Tibial artery (tissue), 4 donors: Measurements from ENCODE around the gene SLC39A11.

Experiments used
- DNase-seq, 2 donors: peaks; one replicate each; pipeline ENCODE4 v3.0.0-alpha.2; 2019
- H3K27ac ChIP-seq, 2 donors: fragments of 200-600 bp; sonication (generic) in 1 of 2; 1 replicate in 1 of 2; 2 replicates in 1 of 2; pipeline ENCODE4 v1.5.1; 2018 to 2019; ENCODE audit warnings: mild to moderate bottlenecking in 1 of 2
- H3K27me3 ChIP-seq, 2 donors: fragments of 200-600 bp; sonication (generic) in 1 of 2; one replicate each; pipeline versions ENCODE4 v1.5.1 to v1.6.0; 2016 to 2019
- H3K36me3 ChIP-seq, 3 donors: fragments of 200-600 bp; sonication (generic) in 2 of 3; one replicate each; pipeline ENCODE4 v1.5.1; 2016 to 2019; ENCODE audit warnings: mild to moderate bottlenecking in 2 of 3
- H3K4me1 ChIP-seq, 4 donors: fragments of 200-600 bp; sonication (generic) in 2 of 4; 1 replicate in 3 of 4; 2 replicates in 1 of 4; pipeline ENCODE4 v1.5.1; 2016 to 2019
- H3K4me3 ChIP-seq, 2 donors: fragments of 200-600 bp; sonication (generic) in 1 of 2; 1 replicate in 1 of 2; 2 replicates in 1 of 2; pipeline ENCODE4 v1.5.1; 2018 to 2019; ENCODE audit warnings: mild to moderate bottlenecking in 2 of 2
- H3K9me3 ChIP-seq, 3 donors: fragments of 200-600 bp; sonication (generic) in 1 of 3; one replicate each; pipeline ENCODE4 v1.5.1; 2016 to 2019
- CTCF ChIP-seq, 2 experiments: fragments of 200-600 bp in 1 of 2; fragments of 450-650 bp in 1 of 2; IDR thresholded peaks; one replicate each; pipeline ENCODE4 v1.5.1; 2017 to 2019; ENCODE audit warnings: antibody characterized with exemption in 2 of 2, mild to moderate bottlenecking in 1 of 2, moderate library complexity in 1 of 2
- intact Hi-C: fragments of 100-400 bp; cut with DNase I; formaldehyde crosslinking; loops from one replicate; pipeline ENCODE4 v1.15.0; 2023; ENCODE audit warnings: low total_unique reads

SLC39A11 gene

GRCh38 chr17:73128496-73128895 is 36.0 kb upstream of the SLC39A11 start:
- H3K4me1 ChIP-seq: no peaks in the 10 kb centered on the region
- DNase-seq: no peak
- no peaks in the 10 kb centered on the region for H3K36me3 ChIP-seq
- H3K27me3 ChIP-seq: no peaks in the 10 kb centered on the region
- intact Hi-C loops: no loop called here
- no peak for TF ChIP-seq CTCF (IDR thresholded peaks at IDR 0.05)
- no peak overlapping the region for H3K27ac ChIP-seq
- no peaks in the 10 kb centered on the region for H3K9me3 ChIP-seq
- H3K4me3 ChIP-seq: no peak overlapping the region

GRCh38 chr17:73126716-73127473 is 34.4 kb upstream of the SLC39A11 start:
- no peak overlapping the region for H3K27ac ChIP-seq
- no peak overlapping the region for H3K4me3 ChIP-seq
- no peaks in the 10 kb centered on the region for H3K4me1 ChIP-seq
- H3K36me3 ChIP-seq: no peaks in the 10 kb centered on the region
- H3K9me3 ChIP-seq: no peaks in the 10 kb centered on the region
- H3K27me3 ChIP-seq: no peaks in the 10 kb centered on the region
- no peak for TF ChIP-seq CTCF (IDR thresholded peaks at IDR 0.05)
- intact Hi-C loops: no loop called here
- DNase-seq: no peak

GRCh38 chr17:73123606-73124320 is 31.3 kb upstream of the SLC39A11 start:
- Histone ChIP-seq H3K27ac (no peak overlapping the region), H3K36me3 (no peaks in the 10 kb centered on the region), H3K9me3 (no peaks in the 10 kb centered on the region), H3K4me3 (no peak overlapping the region), H3K27me3 (no peaks in the 10 kb centered on the region), H3K4me1 (no peaks in the 10 kb centered on the region)
- intact Hi-C loops: no loop called here
- TF ChIP-seq CTCF (IDR thresholded peaks at IDR 0.05): no peak
- DNase-seq: no peak

- no peak overlapping the region for H3K4me3 ChIP-seq
- no peaks in the 10 kb centered on the region for H3K36me3 ChIP-seq
- no peak for TF ChIP-seq CTCF (IDR thresholded peaks at IDR 0.05)
- no peak overlapping the region for H3K27ac ChIP-seq
- no peaks in the 10 kb centered on the region for H3K9me3 ChIP-seq
- intact Hi-C loops: no loop called here
- no peaks in the 10 kb centered on the region for H3K4me1 ChIP-seq
- H3K27me3 ChIP-seq: no peaks in the 10 kb centered on the region
- DNase-seq: no peak
These were observed 30.6 kb upstream of the SLC39A11 start for GRCh38 chr17:73122953-73123605.

GRCh38 chr17:73121506-73121905 is 29.0 kb upstream of the SLC39A11 start:
- Histone ChIP-seq H3K36me3 (no peaks in the 10 kb centered on the region), H3K4me3 (no peak overlapping the region), H3K27ac (no peak overlapping the region), H3K4me1 (no peaks in the 10 kb centered on the region), H3K9me3 (no peaks in the 10 kb centered on the region), H3K27me3 (no peaks in the 10 kb centered on the region)
- no peak for TF ChIP-seq CTCF (IDR thresholded peaks at IDR 0.05)
- DNase-seq: no peak
- intact Hi-C loops: no loop called here
